HS-5 (cell line): ENCODE measurements around the gene LRP2.
"Not testable (repeated sequence)": the region's sequence is repeated elsewhere in the genome, so short reads cannot be mapped to it uniquely, and the experiment has no call there.

Experiments
- DNase-seq: peaks from one replicate; pipeline ENCODE4 v3.0.0-alpha.2; 2012; ENCODE audit warnings: low read depth

Gene LRP2

DNA sequence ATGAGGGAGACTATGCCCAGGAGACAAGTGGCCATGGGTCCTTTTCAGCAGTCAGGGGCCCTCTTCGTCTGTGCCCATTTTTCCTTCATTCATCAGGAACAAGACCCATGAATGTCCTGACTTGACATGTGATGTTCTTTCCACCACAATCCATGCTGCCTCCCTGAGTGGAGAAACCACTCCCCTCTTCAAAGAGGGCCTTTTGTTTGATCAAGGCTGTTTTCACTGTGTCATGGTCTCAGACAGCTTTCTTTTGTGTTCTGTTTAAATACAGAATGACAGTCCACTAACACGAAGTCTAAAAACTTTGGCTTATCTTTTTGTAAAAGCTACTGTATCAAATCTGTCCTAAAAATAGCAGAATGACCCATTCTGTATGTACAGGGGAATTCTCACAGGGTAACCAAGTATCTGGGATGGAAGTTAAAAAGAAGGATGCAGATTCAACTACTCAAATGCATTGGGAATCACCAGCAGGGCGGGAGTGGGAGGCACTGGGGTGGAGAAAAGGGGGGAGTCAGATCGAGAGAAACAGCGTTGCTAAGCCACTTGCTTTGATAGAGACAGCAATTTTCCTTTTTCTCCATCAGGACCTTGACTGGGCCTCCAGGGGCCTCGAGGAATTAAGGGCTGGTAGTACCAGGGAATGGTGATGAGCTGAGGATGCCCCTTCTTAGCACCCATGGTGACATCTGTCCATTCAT lies 13.9 kb downstream of the LRP2 start:
- DNase-seq, result no peak

DNA sequence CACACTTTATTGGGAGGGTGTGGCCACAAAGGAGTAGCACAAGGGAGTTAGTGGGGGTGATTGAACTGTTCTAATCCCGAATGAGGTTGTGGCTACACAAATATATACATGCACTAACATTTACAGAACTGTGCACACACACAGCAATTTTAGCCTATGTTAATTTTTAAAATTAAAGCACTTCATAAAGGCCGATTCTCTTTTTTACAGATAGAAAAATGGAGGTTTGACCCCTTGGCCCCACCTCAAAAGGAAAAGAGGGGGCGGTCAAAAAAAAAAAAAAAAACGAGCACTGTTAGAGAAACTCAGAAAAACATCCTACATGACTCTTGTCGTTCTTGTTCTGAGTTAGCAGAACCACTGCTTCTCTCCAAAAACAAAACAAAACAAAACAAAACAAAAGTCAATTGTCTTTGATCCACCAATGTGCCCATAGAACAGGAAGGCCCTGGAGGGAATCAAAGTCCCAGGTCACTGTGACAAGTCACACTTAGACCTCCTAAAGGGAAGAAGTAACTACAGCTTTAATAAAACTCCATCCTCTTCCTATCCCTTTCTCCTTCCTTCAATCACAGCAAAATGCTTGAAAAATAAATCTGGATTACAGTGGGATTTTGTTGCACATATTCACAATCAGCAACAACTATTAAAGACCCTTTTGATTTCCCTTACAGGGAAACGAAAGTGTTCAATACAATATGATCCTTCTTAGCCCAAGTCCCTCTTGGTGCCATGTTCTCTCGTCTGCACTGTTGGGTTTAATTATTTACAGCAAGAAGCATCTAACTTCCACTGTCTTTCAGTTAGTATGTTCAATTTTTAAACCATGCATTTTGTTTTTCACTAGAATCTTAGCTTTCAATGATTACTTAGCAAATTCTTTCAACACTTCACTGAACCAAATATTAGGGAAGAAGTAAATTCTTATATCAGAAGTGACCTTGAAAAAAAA lies 16.6 kb downstream of the LRP2 start:
- DNase-seq, result no peak

DNA sequence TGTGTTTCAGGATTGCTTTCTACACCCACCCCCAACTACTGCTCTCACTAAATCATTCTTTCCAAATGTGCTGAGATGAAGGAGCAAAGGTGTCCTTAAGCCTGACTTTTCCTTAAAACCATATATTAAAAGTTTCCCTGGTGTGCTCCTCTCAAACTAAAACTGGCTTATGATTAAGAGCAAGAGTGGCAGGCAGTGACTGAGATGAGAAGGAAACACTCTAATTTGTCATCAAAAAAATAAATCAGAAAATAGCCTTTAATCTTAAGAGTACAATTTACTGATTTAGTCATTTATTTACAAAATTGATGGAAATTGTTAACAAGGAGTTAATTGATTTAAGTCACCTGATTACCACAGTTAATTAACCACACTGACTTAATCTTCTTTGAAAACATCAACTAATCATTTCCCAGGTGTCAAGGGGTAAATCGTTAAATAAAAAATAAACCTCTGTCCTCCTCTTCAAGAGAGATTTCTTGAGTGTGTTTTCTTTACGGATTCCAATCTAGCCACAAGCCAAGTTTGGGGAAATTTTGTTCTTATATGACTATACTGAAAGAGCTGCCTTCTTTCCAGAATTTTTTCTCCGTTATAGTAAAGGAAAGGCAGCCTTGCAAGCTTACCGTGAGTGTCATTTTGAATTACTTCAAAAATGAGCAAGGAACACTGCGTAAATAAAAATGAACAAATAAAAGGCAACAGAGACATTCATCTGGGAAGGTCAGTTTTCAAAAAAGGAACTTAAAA lies 17.4 kb downstream of the LRP2 start:
- DNase-seq, result no peak

DNA sequence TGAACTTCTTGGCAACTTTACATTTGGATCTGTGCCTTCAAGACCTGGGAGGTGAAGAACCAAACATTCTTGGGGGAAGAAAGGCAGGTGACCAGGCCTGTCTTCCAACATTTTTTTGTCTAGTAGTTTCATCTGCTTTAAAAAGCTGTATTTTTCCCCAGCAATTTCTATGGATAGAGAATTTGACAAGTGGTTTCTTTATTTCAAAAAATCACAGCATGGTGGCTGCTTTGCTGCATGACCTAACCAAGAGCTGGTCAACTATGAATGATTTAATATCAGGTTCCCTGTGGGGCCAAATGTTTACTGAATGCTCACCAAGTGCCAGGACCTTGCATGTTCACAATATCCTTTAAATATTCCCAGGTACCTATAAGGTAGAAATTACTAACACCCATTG lies 19.1 kb downstream of the LRP2 start:
- DNase-seq, result no peak

DNA sequence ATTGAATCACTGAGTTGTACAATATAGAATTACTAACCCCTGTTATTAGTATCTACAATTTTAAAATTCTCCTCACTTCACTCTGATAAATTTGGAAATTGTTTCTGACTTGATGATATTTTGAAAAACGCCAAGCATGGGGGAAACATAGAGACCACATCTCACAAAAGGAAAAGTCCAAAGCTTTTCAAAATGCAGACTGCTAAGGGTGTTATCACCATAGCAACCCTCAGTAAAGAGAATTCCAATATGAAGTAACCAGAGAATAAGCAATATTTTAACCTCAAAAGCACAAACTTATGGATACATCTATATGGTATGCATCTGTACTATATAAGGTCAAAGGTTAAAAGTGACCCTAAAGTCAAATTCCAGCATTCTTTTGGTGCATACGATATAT lies 22.7 kb downstream of the LRP2 start:
- no peak for DNase-seq

DNA sequence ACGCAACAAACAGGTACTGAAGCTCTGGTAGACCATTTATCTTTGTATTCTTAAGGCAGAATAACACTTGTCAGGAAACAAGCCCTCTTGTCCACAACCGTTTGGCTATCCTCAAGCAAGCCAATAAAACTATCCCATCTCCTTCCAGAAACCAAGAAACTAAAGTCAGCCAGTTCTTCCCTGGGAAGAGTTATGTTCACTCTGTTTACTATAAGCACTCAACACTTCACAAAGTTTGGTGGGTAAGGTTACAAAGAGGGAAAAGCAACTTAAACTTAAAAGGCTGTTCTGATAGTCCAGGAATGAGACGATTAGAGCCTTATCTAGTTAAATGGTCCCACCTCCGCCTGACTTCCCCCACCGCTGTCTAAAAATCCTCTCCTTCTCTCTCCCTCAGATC lies 25.6 kb downstream of the LRP2 start:
- DNase-seq, result no peak

DNA sequence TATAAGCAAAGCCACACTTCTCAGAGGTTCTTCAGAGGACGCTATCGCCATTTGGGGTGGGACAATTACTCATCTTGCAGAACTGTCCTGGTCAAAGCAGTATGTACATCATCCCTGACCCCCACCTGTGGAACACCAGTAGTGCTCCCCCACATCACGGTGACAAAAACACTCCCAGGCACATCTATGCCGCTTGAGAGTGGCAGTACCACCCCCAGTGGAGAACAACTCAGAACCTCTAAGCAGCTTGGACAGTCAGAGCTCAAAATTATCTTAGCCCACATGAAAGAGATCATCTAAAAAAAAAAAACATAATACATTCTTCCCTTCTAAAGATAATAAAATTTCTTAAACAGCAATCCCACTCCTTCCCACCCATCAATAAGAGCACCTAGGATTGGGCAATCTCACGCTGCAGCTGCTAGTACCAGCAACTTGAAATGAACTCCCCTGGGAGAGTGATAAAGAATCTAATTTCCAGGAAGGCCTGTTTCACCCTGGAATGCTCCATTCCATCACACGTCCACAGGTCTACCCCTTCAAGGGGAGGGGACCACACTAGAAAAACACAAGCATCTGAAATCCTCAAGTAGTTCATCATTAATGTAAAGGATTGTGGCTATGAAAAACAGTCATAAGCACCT lies 31.7 kb downstream of the LRP2 start:
- DNase-seq, result no peak

DNA sequence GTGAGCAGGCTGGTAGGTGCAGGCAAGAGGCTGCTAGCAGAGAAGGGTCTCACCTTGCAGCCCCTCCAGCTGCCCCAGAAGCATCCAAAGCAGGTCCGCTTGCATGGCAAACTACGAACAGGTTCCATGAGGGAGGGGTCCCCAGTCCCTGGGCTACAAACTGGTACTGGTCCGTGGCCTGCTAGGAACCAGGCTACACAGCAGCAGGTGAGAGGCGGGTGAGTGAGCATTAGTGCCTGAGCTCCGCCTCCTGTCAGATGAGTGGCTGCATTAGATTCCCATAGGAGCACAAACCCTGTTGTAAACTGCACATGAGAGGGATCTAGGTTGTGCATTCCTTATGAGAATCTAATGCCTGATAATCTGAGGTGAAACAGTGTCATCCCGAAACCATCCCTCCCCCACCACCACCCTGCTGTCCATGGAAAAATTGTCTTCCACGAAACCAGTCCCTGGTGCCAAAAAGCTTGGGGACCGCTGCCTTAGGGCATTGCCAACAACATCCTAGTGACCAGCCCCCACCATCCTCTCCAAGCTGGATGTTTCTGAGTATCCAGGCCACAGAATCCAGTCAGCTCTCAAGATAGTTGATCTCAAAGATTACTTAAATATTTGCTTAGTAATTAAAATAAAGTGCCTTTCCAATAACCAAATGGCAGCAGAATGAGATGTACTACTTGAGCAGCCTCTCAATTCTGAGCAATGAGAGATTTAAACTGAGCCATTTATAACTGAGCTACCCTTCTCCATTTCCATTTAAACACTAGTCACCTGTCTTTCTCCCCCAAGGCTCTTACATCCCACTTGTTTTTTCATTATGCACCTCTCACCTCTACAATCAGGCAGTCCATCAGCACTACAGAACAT lies 32.4 kb downstream of the LRP2 start:
- DNase-seq, result no peak

DNA sequence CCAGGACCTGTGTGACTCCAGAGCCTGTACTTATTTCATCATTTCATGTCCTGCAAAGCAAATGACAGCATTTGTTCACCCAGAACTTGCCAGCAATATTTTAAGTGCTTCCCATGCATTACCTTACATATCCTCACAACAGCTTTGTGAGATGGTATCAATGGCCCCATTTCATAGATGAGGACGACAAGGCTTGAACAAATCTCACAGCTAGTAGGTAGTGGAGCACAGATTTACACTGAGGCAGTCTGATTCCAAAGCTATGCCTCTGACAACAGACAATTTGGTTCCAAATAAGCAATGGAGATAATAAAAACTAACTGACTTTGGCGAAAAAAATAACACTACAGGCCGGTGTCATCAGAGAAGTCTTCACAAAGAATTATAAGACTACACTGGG lies 33.5 kb downstream of the LRP2 start:
- DNase-seq, result no peak

DNA sequence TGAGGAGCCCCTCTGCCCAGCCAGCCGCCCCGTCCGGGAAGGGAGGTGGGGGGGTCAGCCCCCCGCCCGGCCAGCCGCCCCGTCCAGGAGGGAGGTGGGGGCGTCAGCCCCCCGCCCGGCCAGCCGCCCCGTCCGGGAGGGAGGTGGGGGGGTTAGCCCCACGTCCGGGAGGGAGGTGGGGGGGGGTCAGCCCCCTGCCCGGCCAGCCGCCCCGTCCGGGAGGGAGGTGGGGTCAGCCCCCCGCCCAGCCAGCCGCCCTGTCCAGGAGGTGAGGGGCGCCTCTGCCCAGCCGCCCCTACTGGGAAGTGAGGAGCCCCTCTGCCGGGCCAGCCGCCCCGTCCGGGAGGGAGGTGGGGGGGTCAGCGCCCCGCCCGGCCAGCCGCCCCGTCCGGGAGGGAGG lies 34.5 kb downstream of the LRP2 start:
- DNase-seq, result not testable (repeated sequence)

DNA sequence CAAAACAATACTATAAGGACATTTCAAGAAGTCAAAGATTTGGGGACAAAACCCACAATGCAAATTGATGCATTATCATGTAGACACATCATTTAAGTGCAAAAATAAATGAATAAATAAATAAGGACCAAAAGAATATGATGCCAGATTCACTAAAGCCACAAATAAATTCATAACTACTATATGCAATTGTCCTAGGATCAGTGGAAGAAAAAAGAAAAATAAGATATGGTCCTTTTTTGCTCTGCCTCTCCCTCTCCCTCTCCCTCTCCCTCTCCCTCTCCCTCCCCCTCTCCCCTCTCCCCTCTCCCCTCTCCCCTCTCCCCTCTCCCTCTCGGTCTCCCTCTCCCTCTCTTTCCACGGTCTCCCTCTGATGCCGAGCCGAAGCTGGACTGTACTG lies 36.4 kb downstream of the LRP2 start:
- not testable (repeated sequence) for DNase-seq

DNA sequence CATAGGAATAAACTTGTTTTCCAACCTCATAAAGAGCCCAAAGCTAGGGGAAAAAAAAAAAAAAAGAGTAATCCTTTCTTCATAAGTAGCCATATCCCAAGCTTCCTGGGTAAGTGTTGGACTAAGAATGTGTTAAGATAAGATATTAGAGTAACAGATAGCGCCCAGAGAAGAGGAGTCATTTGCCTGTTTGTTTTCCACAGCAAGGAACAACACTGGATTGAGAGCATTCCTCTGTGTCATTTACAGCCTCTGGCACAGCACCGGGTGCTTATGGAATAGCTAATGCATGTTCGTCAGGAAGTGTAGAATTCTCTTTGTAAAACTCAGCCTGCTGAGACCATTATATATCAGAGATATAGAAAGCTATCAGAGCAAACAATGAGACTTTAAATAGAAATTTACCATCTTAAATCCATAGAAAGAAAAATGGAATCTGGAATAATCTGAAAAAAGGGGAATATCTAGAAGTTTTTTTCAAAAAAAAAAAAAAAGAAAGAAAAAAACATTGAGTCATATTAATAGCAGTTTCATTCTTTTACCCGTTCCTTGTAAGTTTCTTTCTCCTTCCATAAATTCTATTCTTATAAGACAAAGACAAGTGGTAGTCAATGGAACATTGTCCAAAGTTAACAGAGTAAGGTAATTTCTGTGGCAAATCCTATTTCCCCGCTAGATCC lies 37.6 kb downstream of the LRP2 start:
- DNase-seq, result no peak

DNA sequence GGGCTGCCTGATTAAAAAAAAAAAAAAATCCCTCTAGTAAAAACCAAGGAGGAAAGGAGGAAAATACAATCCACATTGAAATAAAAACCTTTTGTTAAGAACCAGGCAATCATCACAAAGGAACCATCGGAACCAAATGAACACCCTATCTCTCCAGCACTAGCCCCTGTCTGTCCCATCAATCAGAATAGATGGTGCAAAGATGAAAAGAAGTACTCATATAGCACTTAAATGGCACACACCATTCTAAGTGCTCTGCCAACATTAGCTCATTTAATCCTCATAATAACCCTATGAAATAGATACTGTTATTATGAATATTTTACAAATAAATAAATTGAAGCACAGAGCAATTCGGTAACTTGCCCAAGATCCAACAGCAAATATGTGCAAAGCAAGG lies 38.5 kb downstream of the LRP2 start:
- no peak for DNase-seq

DNA sequence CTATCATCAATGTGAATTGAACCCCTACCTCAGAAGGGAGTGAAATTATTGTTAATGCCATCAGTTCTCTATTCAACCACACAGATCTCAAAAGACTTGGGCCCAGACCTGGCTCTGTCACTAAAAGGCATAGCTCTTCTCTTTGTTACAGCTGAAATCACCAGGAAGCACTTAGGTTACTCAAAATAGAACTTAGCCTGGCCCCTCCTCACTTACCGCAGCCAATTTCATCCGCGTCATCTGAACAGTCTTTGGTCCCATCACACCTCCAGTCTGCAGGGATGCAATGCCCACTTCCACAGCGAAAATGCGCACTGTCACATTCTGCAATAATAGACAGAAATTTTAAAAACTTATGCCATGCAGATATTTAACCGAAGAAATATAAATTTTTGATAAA lies 41.8 kb downstream of the LRP2 start:
- no peak for DNase-seq

DNA sequence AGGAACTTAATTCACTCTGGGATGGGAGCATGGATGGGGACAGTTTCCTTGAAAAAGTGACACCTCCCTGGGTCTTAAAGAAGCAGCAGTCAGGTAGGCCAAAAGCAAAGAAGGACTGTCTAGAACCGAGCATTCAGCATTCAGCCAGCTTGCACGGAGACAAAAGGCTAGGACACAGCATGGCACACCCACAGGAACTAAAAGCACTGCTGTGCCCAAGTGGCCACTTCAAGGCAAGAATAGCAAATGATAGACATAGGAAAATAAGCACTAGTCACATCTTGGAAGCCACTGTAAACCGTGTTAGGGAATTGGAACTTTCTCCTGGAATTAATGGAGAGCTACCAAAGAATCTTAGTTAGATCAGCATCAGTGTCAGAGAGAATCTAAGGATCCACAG lies 47.0 kb downstream of the LRP2 start:
- DNase-seq, result no peak

DNA sequence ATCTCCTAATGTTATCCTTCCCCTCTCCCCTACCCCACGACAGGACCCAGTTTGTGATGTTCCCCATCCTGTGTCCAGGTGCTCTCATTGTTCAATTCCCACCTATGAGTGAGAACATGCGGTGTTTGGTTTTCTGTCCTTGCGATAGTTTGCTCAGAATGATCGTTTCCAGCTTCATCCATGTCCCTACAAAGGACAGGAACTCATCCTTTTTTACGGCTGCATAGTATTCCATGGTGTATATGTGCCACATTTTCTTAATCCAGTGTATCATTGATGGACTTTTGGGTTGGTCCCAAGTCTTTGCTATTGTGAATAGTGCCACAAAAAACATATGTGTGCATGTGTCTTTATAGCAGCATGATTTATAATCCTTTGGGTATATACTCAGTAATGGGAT lies 54.0 kb downstream of the LRP2 start:
- DNase-seq, result not testable (repeated sequence)

DNA sequence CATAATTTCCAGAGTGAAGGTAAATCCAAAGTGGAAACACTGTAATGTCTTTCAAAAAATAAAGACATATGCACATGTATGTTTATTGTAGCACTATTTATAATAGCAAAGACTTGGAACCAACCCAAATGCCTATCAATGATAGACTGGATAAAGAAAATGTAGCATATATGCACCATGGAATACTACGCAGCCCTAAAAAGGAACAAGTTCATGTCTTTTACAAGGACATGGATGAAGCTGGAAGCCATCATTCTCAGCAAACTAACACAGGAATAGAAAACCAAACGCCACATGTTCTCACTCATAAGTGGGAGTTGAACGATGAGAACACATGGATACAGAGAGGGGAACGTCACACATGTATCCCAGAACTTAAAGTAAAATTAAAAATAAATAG lies 57.6 kb downstream of the LRP2 start:
- not testable (repeated sequence) for DNase-seq

DNA sequence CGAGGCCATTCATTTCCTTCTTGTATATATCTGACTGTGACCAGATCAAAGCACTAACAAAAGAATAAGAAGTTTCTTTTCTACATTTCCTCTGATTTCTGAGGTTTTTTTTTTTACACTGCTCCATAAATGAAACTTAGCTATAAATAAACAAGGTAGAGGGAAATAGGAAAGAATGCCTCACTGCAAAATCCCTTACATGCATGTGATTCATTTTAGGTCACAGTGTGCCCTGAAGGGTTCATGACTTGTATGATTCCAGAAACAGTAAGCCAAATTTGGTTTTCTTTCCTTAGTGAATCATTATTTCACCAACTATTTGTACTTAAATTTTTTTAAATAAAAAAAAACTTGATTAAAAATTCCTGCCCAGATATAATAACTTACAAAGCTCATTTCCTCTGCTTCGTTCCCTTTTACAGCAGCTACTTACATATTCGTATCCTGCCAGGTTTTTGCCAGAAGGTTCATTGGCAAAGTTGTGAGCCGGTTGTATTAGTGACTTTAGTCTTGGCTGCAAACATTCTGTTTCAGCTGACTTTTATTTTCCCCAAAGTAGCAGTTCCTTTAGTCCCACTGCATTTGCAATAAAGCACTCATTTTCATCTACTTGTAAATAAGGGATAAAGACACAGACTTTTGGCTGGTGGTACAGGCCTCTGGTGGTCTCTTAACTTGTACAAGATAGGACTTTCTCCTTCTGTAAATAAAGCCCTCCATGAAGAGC lies 58.6 kb downstream of the LRP2 start:
- no peak for DNase-seq

DNA sequence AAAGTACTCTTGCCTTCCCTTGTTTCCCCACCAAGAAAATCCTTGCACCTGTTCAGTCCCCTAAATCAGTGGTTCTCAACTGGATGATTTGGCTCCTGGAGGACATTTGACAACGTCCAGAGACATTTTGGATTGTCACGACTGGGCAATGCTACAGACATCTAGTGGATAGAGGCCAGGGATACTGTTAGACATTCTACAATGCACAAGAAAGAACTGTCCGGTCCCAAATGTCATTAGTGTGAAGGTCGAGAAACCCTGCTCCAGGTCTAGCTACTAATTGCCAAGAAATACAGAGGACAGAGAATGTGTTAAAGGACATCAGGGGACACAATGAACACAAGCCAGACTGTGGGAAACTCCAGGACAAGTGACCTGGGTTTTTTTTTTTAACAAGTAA lies 60.0 kb downstream of the LRP2 start:
- DNase-seq, result no peak
